SHP77 treated with DMSO at 0.1 percent for 48 hours (cell line): ENCODE results near the gene DVL2.
"Not testable (repeated sequence)": the region's sequence is repeated elsewhere in the genome, so short reads cannot be mapped to it uniquely, and the experiment has no call there.

ENCODE experiments used
- DNase-seq: peaks from one replicate; lab custom pipeline; 2025; lab: John Stamatoyannopoulos, UW

DVL2 gene

DNA sequence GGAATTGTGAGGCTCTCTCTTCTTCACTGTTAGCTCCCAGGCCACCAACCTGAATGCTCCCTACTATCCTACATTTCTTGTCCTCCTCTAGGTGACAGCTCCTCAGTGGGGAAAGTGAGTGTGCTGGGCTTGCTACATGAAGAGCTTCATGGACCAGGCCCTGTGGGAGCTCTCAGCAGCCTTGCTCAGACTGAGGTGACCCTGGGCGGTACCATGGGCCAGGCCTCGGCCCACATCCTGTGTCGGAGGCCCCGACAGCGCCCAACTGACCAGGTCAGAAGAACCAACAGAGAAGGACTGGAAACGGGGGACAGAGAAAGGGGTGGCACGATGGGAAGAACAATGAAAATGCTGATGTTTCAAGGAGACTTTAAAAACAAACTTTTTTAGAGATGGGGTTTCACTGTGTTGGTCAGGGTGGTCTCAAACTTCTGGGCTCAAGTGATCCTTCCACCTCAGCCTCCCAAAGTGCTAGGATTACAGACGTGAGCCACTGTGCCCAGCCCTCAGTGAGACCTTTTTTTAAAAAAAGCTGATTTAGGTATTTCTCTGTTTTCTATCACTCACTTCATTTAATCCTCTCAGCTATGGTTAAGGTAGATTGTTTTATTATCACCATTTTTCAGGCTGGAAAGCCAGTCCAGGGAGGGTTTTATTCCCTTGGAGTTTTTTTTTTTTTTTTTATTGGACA lies 22.6 kb upstream of the DVL2 start:
- no peak for DNase-seq

GRCh38 chr17:7254511-7254910 lies 20.2 kb upstream of the DVL2 start:
- DNase-seq, result no peak

DNA sequence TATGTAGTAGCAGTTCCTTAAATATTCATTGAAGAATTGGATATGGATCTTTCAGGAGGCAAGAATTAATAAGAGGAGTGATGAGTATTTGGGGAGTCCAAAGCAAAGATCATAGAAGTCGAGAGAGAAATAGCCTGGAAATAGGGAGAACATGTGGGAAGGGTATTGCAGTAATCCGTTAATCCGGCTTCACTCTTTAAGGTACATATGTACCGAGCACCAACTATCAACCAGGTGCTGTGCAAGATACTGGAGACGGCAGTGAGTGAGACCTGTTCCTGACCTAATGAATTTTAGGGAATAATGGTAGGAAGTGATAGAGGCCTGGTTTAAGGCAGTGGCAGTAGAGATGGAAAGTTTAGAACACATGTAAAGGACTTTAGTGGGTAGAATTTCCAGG lies 18.8 kb upstream of the DVL2 start:
- DNase-seq, result no peak

DNA sequence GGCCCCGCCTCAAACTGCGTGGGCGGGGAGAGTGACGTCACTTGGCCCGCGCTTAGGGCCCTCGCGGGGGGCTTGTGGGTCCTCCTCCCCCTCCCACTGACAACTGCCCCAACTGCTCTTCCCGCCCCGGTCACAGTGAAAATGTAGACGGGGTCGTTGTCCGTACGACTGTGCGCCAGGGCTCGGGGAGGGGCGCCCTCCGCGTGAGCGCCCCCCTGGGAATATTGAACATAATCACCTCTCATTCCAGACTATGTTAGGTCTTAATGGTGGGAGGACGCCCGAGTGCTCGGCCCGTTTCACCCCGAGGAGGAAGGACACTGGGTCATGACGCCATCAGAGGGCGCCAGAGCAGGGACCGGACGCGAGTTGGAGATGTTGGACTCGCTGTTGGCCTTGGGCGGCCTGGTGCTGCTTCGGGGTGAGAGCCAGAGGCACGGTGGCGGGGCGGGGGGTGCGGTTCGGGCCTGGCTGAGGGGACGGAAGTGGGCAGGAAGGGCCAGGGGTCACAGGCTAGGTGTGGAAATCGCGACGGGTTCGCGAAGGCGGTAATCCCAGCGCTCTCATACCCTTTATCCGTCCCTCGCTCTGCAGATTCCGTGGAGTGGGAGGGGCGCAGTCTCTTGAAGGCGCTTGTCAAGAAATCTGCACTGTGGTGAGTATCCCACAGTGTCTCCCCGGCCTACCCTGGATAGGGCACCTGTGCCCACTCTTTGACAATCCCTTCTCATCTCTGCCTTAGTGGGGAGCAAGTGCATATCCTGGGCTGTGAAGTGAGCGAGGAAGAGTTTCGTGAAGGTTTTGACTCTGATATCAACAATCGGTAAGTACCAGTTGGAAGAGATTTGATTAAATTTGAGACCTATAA lies 18.1 kb upstream of the DVL2 start, which contains the start of gene ELP5:
ELP5 (plus strand) TSS at position 40 of the 868 bp plus-strand sequence; CDS start at position 376, 336 bp downstream.
- DNase-seq, result peak; percentile 95

DNA sequence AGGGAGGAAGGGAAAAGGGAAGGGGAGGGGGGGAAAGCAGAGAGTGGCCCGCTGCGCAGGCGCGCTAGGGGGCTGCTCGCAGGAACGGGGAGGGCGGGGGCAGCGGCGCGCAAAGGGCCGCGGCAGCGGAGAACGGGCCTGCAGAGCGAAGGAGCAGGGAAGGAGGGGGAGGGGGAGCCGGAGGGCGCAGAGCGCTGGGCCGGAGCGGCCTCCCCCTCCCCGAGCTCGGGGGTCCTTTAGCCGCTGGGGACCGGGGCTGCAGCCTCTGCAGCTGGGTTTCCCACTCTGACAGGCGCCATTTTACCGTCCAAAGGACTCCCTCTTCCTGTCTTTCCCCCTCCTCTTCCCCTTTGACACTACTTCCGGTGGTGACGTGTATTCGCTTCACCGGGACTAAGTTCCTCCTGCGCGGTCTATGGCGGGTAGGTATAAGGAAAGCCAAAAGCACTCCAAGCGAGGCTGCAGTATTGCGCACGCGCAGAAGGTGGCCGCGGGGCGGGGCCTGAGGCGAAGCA lies 17.4 kb upstream of the DVL2 start, which contains the start of gene CTDNEP1:
CTDNEP1 (minus strand) TSS at position 74 of the 515 bp plus-strand sequence. CDS start 438 bp downstream, outside the sequence.
- DNase-seq, result peak; percentile 100

DNA sequence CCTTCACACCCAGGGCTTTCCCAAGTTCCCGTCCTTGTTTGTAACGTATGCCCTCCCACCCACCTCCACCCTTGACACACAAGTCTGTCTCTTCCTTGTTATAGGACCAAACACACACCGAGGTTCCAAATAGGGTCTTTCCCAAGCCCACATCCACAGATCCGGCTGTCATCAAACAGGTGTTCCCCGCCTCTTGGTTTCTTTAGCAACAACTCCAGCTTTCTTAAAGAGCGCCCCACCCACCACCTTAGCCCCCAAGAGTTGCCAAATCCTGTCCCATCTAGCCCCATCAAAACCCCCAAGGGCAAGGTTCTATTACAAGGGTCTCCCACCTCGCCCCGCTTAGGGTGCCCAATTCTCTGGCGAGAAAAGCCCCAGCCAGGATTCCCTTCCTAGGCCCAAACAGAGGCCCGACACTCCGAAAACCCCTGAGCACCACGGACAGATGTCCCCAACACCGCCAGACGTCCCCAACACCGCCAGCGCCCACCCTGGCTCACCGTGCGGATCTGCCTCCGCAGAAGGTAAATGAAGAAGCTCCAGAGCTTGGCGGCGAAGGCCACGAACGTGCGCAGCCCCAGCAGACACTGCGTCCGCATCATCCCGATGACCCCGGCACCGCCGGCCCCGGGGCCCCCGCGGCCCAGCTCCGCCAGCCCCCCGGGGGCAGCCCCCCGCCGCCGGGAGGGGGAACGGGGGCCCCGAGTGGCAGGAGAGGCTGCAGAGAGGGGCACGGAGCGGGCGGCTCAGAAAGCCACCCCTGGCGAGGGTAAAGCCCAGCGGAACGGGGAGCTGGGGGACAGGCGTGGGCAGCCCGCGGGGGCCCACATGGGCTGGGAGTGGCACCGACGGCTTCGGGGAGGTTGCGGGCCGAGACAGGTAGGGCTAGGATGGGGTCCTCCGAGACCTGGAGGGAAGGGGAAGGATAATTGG lies 16.6 kb upstream of the DVL2 start:
- DNase-seq, result no peak

- no peak for DNase-seq
These were observed 15.5 kb upstream of the DVL2 start for GRCh38 chr17:7249830-7250229.

GRCh38 chr17:7249214-7249613 lies 14.9 kb upstream of the DVL2 start:
- DNase-seq, result no peak

GRCh38 chr17:7248796-7249195 lies 14.5 kb upstream of the DVL2 start:
- DNase-seq, result no peak

DNA sequence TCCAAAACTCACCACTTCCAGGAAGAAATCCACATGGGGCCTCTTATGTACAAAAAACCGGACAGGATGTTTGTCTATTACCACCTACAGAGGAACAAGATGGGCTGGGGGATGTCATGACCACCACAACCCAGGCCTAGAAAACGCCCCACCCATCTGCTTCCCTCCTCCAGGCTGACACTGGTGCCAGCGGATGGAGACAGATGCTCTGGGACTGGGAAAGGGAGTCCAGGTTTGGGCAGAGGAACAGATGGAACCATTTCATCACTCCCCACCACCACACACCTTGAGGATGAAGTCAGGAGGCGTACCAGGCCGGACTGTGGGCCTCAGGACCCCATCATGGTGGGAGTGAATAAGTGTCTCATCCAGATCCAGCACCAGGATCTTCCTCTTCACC lies 12.5 kb upstream of the DVL2 start:
- no peak for DNase-seq

- DNase-seq, result not testable (repeated sequence)
These were observed 9.5 kb upstream of the DVL2 start for GRCh38 chr17:7243838-7244237.

- no peak for DNase-seq
These were observed 9.1 kb upstream of the DVL2 start for GRCh38 chr17:7243453-7243729.

GRCh38 chr17:7242717-7243452 lies 8.6 kb upstream of the DVL2 start:
- peak; percentile 91 for DNase-seq

DNA sequence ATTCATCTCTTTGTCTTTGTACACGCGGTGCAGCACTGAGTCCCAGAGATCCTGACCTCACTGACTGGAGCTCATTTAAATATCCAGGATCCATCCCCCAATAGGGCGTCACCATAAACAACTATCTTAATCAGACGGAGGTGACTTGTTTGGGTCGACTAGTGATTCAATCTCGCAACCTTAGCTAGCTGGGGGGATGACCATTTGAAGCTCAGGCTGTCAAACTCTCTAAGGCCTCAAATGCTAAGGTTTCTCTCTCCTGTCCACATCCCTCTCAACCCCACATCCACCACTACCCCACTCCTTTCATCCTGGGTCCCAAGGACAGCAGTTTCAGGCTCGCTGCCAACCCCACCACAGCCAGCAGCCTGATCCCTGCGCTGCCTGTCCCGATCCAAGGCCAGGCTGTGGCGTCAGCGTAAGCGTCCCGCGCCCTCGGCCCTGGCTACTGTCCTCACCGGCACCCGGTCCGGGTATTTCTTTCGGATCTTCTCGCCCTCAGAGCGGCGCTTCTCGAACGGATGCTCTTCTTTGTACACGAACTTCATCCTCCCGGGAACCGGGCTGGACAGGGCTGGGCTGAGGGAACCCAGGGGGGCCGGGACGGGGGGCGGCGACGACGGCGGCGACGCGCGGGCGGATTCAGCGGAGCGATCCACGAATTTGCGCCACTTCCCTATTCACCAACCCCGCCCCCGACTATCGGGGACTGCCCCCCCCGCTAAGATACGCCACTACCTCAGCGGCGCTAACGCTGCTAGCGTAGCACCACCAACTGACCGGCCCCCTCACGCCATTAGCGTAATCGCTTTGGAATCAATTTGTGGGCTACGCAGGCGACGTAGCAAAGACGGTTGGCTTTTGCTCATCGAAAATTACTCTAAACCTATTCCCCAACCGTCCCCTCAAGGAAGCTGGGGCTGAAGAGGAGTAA lies 7.7 kb upstream of the DVL2 start, which contains the start of gene GABARAP:
GABARAP (minus strand) TSS at position 667 of the 934 bp plus-strand sequence; CDS start at position 548, 119 bp downstream.
- DNase-seq, result peak; percentile 91

GRCh38 chr17:7241090-7241733 lies 6.9 kb upstream of the DVL2 start:
- DNase-seq, result no peak

DNA sequence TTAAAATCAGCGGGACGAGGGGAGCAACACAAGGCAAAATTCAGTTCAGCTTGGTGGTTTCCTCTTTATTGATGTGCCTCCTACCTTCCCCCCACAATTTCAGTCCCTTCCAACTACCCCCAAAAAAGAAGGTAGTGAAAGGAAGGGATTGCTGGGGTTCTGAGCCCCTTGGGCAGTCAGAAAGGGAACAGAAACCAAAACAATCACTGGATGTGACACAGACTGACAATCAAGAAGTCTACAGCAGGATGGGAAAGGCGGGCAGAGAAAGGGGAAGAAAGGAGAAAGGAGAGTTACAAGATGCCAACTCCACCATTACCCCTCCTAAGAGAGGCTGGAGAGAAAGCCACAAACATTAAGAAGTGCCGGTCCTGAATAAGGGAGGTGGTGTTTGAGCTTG lies 6.1 kb upstream of the DVL2 start:
- DNase-seq, result no peak

GRCh38 chr17:7239091-7240027 lies 5.0 kb upstream of the DVL2 start, which contains the start of gene PHF23:
PHF23 (minus strand) TSS chr17:7239457; CDS start chr17:7239279, 178 bp downstream.
- peak; percentile 100 for DNase-seq

DNA sequence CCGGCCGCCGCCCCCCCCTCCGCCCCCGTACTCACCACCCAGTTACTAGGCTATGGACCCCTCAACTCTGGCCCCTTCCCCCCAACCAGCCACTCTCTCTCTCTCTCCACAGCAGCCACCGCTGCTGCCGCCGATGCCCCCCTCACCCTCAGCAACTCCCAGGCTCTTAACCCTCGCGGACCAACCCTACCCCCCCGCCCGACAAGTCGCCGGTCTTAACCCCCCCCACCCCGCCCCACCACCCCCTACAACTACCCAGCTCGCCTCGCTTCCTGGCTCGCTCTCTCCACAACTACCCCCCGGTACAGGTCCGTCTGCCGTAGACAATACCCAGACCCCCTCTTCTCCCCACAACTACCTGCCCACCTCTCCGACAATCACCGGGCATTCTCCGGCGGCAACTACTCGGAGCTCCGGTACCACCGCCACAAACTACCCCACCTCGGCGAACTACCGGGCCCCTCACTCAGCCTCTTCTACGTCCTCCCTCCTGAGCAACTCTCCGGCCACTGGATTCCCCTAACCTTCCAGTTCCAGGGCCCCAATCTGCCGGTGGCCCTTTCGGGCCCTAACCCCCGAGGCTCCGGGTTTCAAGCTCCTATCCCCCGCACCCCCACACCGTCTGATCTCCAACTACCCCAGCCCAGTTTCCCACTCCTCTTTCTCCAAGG lies 4.2 kb upstream of the DVL2 start:
- no peak for DNase-seq
